Measurements from ENCODE around the gene MTFR2.

DNA sequence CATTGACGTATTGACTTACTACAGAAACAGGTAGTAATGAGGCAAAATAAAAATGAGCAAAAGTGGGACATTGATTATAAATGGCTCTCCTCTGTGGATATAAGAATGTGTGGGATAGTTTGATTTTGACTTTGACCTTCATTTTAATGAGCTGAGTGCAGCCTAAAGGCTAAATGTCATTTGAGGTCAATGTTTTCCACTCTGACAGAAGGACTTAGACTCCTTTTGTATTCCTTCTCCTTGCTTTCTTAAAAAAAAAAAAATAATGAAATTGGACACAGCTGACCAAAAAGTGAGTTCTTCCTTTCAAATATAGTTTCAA lies 68.6 kb downstream of the MTFR2 start:
- TF ChIP-seq EP300 (IDR thresholded peaks at IDR 0.05) (no peak), POLR2A (IDR thresholded peaks at IDR 0.05; ENCODE audit: low read depth) (no peak), POLR2AphosphoS5 (IDR thresholded peaks at IDR 0.05) (no peak)
- TF ChIP-seq, protein P1, sequence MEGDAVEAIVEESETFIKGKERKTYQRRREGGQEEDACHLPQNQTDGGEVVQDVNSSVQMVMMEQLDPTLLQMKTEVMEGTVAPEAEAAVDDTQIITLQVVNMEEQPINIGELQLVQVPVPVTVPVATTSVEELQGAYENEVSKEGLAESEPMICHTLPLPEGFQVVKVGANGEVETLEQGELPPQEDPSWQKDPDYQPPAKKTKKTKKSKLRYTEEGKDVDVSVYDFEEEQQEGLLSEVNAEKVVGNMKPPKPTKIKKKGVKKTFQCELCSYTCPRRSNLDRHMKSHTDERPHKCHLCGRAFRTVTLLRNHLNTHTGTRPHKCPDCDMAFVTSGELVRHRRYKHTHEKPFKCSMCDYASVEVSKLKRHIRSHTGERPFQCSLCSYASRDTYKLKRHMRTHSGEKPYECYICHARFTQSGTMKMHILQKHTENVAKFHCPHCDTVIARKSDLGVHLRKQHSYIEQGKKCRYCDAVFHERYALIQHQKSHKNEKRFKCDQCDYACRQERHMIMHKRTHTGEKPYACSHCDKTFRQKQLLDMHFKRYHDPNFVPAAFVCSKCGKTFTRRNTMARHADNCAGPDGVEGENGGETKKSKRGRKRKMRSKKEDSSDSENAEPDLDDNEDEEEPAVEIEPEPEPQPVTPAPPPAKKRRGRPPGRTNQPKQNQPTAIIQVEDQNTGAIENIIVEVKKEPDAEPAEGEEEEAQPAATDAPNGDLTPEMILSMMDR (IDR thresholded peaks at IDR 0.05), result no peak

Data from esophagus muscularis mucosa (tissue), 4 donors.